Measurements from ENCODE around the gene TJAP1. TPM values are rescaled to one million over a fixed set of nuclear protein-coding genes. Genes with fewer than 3 reads are reported as not detected.
A peak's percentile ranks its signal among the peaks of the same experiment; 100 is the strongest.

TJAP1 gene
- total and polyA plus RNA-seq, 10 donors = 13.5 to 40.0 (median 33.3) TPM

GRCh38 chr6:43499028-43499815 is 21.9 kb downstream of the TJAP1 start:
- Histone ChIP-seq H3K4me3 (no peak overlapping the region), H3K9me3 (no peaks in the 10 kb centered on the region), H3K4me1 (peaks cover 0 to 30% (median 12%) of the 10 kb centered on the region in 6 donors), H3K27ac (peak overlapping the region in 3 of 8 donors; percentile 29 to 43 (median 38)), H3K27me3 (replicated peaks in 1 of 7) (no peaks in the 10 kb centered on the region), H3K36me3 (peaks cover 0 to 84% (median 58%) of the 10 kb centered on the region in 6 donors)
- WGBS, 5 donors = 77 to 88% (median 86%) methylated on average over 10 to 12 of the region's 12 CpGs
- peak in 1 of 3 donors; percentile 27 for TF ChIP-seq POLR2AphosphoS5 (IDR thresholded peaks at IDR 0.05)
- TF ChIP-seq POLR2A (IDR thresholded peaks at IDR 0.05) = no peak
- no peak for DNase-seq
- intact Hi-C loops (cut with DNase I; ENCODE audit: low total_unique reads) = no loop called here

GRCh38 chr6:43500921-43501320 is 23.6 kb downstream of the TJAP1 start:
- H3K27ac ChIP-seq = no peak overlapping the region
- intact Hi-C loops (cut with DNase I; ENCODE audit: low total_unique reads) = no loop called here
- H3K4me3 ChIP-seq = no peak overlapping the region
- H3K27me3 ChIP-seq (replicated peaks in 1 of 7) = no peaks in the 10 kb centered on the region
- DNase-seq = no peak
- TF ChIP-seq CTCF (IDR thresholded peaks at IDR 0.05 in 8 of 11, conservative IDR thresholded peaks at IDR 0.05 in 3 of 11) = no peak
- no peak for TF ChIP-seq POLR2A (IDR thresholded peaks at IDR 0.05)
- TF ChIP-seq POLR2AphosphoS5 (IDR thresholded peaks at IDR 0.05) = no peak
- peaks cover 0 to 99% (median 72%) of the 10 kb centered on the region in 6 donors for H3K36me3 ChIP-seq
- H3K9me3 ChIP-seq = no peaks in the 10 kb centered on the region
- peaks cover 0 to 28% (median 6%) of the 10 kb centered on the region in 6 donors for H3K4me1 ChIP-seq
- WGBS, 5 donors = 90 to 100% (median 97%) methylated on average over 3 of the region's 3 CpGs

- TF ChIP-seq POLR2AphosphoS5 (IDR thresholded peaks at IDR 0.05) = no peak
- TF ChIP-seq POLR2A (IDR thresholded peaks at IDR 0.05) = no peak
- no peak for TF ChIP-seq CTCF (IDR thresholded peaks at IDR 0.05 in 8 of 11, conservative IDR thresholded peaks at IDR 0.05 in 3 of 11)
- WGBS, 5 donors = 90 to 96% (median 93%) methylated on average over 4 of the region's 4 CpGs
- intact Hi-C loops (cut with DNase I; ENCODE audit: low total_unique reads) = no loop called here
- Histone ChIP-seq H3K27me3 (replicated peaks in 1 of 7) (peaks cover 0 to 5% (median 0%) of the 10 kb centered on the region in 7 donors), H3K4me3 (no peak overlapping the region), H3K4me1 (peaks cover 9 to 40% (median 19%) of the 10 kb centered on the region in 6 donors), H3K36me3 (peaks cover 0 to 83% (median 71%) of the 10 kb centered on the region in 6 donors), H3K9me3 (no peaks in the 10 kb centered on the region), H3K27ac (no peak overlapping the region)
- DNase-seq = no peak
These were observed 25.3 kb downstream of the TJAP1 start for GRCh38 chr6:43502666-43503065.

GRCh38 chr6:43503443-43503842 is 26.1 kb downstream of the TJAP1 start:
- H3K27me3 ChIP-seq (replicated peaks in 1 of 7) = peaks cover 0 to 9% (median 0%) of the 10 kb centered on the region in 7 donors
- H3K4me1 ChIP-seq = peaks cover 9 to 48% (median 20%) of the 10 kb centered on the region in 6 donors
- no peak overlapping the region for H3K4me3 ChIP-seq
- no peak overlapping the region for H3K27ac ChIP-seq
- intact Hi-C loops (cut with DNase I; ENCODE audit: low total_unique reads) = no loop called here
- DNase-seq = no peak
- H3K9me3 ChIP-seq = no peaks in the 10 kb centered on the region
- 85 to 98% (median 93%) methylated on average over 7 to 8 of the region's 8 CpGs for WGBS, 5 donors
- H3K36me3 ChIP-seq = peaks cover 0 to 75% (median 65%) of the 10 kb centered on the region in 6 donors
- TF ChIP-seq CTCF (IDR thresholded peaks at IDR 0.05 in 8 of 11, conservative IDR thresholded peaks at IDR 0.05 in 3 of 11) (no peak), POLR2AphosphoS5 (IDR thresholded peaks at IDR 0.05) (no peak), POLR2A (IDR thresholded peaks at IDR 0.05) (no peak)
